GM18909 (cell line): ENCODE measurements around the gene SFTPB.

Experiments used
- ATAC-seq: cut with Tn5 transposase; IDR thresholded peaks from one replicate; pipeline ENCODE4 v1.9.1; 2021; ENCODE audit warnings: mild to moderate bottlenecking; ENCODE audit not compliant: unreplicated experiment, poor library complexity

The SFTPB gene

DNA sequence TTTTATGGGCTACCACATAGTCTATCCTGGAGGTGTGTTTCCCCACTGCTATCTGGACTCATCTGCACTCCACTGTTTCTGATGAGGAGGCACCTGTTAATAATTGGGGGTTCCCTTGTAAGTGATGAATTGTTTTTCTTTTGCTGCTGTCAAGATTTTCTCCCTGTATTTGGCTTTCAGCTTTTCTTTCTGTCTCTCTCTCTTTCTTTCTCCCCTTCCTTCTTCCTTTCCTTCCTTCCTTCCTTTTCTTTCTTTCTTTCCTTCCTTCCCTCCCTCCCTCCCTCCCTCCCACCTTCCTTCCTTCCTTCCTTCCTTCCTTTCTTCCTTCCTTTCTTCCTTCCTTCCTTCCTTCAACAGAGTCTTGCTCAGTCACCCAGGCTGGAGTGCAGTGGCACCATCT, 35.3 kb upstream of the SFTPB start:
- ATAC-seq = no peak

DNA sequence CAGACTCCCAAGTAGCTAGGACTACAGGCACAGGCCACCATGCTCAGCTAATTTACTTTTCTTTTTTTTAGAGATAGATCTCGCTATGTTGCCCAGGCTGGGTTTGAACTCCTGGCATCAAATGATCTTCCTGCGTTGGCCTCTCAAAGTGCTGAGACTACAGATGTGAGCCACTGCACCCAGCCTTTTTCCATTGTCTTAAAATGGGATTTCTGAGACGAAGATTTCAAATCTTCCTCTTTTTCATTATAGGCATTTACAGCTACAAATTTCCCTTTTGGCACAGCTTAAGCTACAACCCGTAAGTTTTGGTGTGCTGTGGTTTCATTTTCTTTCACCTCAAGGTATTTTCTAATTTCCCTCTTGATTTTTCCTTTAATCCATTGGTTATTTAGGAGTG, 34.8 kb upstream of the SFTPB start:
- no peak for ATAC-seq

DNA sequence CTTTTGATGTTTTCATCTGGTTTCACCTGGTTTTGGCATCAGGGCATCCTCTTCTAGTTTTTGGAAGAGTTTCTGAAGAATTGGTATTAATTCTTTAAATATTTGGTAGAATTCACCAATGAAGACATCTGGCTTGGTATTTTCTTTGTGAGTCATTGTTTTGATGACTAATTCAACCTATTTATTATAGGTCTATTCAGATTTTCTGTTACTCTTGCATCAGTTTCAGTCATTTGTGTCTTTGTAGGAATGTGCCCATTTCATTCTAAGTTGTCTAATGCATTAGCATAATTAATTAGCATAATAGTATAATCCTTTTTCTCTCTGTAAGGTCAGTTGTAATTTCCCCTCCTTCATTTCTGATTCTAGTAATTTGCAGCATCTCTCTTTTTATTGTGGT, 34.2 kb upstream of the SFTPB start:
- ATAC-seq = no peak

GRCh38 chr2:85699325-85699724, 31.3 kb upstream of the SFTPB start:
- no peak for ATAC-seq

DNA sequence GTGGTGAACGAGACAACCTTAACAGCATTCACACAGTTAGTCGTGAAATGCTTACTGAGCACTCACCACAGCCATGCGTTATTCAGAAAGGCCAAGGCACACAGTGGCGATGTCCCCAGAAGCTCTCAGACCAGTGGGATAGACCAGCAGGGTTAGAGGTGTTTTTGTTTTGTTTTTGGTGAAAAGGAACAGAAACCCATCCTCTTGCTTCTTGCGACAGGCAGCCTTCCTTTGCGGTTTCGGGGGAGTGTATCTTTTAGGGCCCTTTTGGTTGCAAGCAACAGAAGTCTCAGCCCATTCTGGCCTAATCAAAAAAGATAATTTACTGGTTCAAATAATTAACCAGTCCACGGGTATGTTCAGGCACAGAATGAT, 30.9 kb upstream of the SFTPB start:
- no peak for ATAC-seq

DNA sequence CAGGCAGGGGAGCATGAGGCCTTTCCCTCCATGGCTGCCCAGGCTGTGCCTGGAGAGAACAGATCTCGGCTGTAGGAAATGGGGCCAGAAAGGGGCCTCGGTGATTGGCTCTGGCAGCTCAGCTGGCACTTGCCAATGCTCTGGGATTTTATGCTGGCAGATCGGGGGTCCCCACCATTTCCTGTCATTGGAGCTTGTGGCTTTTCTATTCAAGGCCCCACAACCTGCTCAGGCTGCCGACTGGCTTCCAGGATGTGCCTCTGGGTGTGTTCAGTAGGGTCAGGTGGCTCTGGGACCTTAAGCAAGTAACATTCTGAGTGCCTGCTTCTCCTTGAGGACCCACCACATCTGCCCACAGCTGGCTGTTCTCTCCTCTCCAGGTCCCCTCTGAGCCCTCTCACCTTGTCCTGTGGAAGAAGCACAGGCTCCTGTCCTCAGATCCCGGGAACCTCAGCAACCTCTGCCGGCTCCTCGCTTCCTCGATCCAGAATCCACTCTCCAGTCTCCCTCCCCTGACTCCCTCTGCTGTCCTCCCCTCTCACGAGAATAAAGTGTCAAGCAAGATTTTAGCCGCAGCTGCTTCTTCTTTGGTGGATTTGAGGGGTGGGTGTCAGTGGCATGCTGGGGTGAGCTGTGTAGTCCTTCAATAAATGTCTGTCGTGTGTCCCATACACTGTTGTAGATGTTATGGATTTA, 30.3 kb upstream of the SFTPB start:
- ATAC-seq = no peak

- no peak for ATAC-seq
These were observed 29.7 kb upstream of the SFTPB start for GRCh38 chr2:85697716-85698115.

GRCh38 chr2:85697096-85697495, 29.1 kb upstream of the SFTPB start:
- ATAC-seq = no peak

DNA sequence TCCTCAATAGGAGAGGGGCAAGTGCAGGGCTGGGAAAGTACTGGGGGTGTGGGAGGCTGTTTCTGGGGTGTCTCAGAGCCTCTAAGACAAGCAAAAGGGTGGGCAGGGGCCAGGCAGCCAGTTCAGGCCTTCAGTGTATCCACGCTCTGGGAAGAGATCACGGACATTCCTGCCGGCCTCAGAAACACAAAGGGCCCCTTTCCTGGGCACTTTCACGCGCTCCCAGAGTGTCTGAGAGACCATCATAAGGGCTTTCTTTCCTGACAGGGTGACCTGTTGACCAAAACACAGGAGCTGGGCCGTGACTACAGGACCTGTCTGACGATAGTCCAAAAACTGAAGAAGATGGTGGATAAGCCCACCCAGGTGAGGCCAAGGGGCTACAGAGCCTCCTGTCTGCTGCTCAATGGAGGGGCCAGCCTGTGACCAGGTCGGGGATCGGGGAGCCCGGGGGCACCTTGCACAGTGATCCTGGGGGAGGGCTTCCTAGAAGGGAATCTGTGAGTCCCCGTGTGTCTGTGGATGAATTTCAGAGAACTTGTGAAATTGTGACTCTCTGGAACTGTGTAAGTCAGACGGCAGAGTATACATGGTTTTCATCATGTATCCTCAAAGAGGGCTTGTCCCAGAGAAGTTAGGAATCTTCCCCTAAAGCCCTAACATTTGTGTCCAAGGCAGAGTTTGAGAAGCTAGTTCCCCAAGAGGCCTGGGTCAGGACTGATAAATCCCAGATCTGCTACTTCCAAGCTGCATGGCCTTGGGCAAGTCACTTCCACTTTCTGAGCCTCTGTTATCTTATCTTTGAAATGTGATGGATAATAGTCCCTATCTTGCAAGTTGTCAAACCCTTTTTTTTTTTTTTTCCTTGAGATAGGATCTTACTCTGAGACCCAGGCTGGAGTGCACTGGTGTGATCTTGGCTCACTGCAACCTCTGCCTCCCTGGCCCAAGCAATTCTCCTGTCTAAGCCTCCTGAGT, 28.0 kb upstream of the SFTPB start:
- ATAC-seq = no peak

GRCh38 chr2:85695121-85695520, 27.1 kb upstream of the SFTPB start:
- ATAC-seq = no peak

DNA sequence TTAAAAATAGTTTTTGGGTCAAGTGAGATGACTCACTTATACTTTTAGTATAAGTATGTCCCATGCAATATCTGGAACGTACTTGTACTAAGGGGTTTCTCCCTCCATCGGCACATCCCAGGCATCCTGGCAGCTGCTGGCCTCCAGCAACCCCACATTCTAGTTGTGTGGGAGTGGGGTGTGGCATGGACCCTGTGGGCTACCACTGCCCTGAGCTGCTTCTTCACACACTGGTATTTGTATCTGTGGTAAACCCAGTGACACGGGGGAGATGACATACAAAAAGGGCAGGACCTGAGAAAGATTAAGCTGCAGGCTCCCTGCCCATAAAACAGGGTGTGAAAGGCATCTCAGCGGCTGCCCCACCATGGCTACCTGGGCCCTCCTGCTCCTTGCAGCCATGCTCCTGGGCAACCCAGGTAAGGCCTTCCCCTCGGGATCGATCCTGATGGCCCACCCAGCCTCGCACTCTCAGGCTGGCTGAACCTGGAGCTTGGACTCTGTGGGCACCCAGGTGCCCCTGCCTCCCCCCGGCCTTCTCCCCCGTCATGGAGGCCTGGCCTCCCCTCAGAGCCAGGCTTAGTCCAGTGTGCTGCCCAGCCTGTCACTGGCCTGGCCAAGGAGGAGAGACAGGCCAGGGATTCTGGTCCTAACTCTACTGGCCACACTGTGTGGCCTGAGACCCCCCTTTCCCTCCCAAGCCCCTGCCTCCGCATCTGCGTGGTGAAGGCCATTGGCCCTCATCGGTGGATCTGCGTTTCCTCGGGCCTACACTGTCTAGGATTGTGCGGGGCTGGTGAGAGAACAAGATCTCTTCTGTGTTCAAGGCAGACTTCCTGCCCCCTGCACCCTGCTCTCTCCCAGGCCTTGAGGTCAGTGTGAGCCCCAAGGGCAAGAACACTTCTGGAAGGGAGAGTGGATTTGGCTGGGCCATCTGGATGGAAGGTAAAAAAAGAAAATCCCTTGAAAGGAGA, 26.3 kb upstream of the SFTPB start, which contains the start of gene GNLY:
TSS of gene GNLY (plus strand) at position 307 of the 974 bp plus-strand sequence. CDS start at position 368, 61 bp downstream.
- ATAC-seq = no peak

- ATAC-seq = no peak
These were observed 24.1 kb upstream of the SFTPB start for GRCh38 chr2:85692039-85692645.

DNA sequence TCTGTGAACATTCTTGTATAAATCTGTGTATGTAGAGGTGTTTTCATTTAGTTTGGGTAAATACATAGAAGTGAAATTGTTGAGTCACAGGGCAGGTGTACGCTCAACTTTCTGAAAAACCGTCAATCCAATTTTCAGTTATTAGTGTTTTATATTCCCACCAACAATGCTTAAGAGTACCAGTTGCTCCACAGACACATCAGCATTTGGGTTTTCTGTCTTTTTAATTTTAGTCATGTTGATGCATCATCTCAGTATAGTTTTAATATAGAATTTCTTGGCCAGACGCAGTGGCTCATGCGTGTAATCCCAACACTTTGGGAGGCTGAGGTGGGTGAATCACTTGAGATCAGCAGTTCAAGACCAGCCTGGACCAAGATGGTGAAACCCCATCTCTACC, 22.9 kb upstream of the SFTPB start:
- ATAC-seq = no peak

DNA sequence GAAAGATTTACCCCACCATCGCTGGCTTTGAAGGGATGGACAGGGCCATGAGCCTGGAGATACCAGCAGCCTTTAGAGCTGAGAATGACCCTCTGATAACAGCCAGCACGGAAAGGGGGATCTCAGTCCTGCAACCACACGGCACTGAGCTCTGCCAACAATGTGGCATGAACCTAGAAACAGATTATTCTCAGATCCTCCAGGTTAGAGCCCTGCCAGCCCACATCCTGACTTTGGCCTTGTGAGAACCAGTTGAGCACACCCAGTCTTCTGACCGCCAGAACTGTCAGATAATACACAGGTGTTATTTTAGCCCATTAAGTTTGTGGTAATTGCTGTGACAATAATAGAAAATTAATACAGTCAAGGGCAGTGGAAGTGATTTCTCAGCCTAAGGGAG, 16.8 kb upstream of the SFTPB start:
- no peak for ATAC-seq

- no peak for ATAC-seq
These were observed 16.4 kb upstream of the SFTPB start for GRCh38 chr2:85684380-85684779.

DNA sequence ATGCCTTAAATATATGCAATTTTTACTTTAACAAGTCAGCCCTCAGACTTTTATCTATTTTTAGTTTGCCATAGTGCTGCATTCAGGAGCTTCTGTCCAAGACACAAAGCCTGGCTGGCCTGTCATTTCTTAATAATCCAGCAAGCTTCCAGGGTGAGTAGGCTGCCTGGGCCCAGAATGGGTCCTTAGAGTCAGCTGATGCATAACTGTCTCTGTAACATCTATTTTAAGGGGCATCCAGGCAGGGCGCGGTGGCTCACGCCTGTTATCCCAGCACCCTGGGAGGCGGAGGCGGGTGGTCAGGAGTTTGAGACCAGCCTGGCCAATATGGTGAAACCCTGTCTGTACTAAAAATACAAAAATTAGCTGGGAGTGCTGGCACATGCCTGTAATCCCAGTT, 14.4 kb upstream of the SFTPB start:
- ATAC-seq = no peak

GRCh38 chr2:85681776-85682175, 13.8 kb upstream of the SFTPB start:
- ATAC-seq = no peak

DNA sequence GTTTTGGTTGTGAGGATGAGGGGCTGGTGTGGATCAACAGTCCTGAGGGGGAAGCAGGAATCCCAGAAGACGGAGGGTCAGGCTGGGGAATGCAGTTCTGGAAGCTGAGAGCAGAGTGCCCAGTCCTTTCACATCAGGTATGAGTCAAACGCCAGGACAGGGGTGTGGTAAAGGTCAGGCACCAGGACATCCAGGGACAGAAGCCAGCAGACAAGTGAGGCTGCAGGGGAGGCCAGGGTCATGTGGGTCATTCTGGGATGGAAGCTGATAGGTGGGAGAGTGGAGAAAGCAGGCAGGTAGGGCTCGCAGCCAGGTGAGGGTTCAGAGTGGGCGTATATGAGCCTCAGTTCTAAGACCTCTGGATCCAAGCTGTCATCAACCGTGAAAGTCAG, 13.4 kb upstream of the SFTPB start:
- ATAC-seq = no peak

DNA sequence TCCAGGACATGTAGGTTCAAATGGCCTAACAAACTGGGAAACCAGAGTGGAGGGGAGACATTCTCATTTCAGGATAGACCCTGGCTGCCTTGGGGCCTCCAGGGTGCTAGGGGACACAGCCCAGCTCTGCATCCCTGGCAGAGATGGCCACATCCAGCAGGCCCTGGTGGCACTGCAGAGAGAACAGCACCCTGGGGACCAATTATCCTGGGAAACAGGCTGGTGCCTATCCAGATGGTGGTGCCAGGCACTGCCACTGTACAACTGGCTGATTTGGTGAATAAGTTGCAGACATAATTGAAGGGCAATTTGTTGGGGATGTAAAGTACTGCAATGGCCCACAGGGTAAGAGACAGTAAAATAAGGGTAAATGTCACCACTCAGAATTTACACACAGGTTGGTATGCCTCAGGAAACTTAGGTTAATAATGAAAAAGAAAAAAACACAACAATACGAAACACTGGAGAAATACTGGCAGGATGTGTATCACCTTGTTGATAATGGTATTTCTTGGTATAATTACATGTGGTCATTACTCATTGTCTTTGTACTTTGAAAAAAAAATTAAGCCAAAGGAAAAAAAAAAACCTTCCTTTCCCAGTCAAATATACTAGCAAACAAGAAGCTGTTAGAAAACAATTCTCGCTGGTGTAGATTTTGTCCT, 12.8 kb upstream of the SFTPB start:
- no peak for ATAC-seq
